Ovary (tissue), 3 donors: ENCODE measurements around the gene ACP7.

Experiments
- EP300 ChIP-seq: sonication (generic); formaldehyde crosslinking; IDR thresholded peaks from one replicate; pipeline ENCODE4 v1.6.1; 2017; ENCODE audit warnings: antibody characterized with exemption
- POLR2A ChIP-seq: fragments of 450-650 bp; IDR thresholded peaks from one replicate; pipeline ENCODE4 v1.6.1; 2017; ENCODE audit warnings: antibody characterized with exemption, mild to moderate bottlenecking, moderate library complexity
- TF ChIP-seq, protein P1 (sequence below), 3 donors: fragments of 450-650 bp in 2 of 3; fragments of 200-600 bp in 1 of 3; IDR thresholded peaks; one replicate each; pipeline versions ENCODE4 v1.5.1 to v1.8.0; 2016 to 2022; ENCODE audit warnings: antibody characterized with exemption in 3 of 3, mild to moderate bottlenecking in 1 of 3
- donor health status: DM: no; HTN: no; CAD: no.

DNA sequence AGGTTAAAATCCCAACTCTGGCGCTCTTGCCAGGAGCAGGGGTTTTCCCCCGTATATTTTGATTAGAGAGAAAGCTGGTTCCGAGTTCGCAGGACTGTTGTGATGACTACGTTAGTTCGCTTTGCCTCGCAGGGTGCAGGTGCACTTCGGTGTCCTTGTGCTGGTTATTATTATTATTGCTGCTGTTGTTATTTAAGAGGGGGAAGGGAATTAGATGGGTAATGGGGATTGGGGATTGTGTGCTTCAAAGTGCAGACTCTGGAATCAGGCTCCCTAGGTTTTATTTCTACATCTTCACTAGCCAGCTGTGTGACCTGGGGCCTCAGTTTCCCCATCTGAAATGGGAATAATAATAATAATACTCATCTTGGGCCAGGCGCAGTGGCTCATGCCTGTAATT lies 15.2 kb downstream of the ACP7 start:
- no peak for TF ChIP-seq POLR2A
- TF ChIP-seq, protein P1, sequence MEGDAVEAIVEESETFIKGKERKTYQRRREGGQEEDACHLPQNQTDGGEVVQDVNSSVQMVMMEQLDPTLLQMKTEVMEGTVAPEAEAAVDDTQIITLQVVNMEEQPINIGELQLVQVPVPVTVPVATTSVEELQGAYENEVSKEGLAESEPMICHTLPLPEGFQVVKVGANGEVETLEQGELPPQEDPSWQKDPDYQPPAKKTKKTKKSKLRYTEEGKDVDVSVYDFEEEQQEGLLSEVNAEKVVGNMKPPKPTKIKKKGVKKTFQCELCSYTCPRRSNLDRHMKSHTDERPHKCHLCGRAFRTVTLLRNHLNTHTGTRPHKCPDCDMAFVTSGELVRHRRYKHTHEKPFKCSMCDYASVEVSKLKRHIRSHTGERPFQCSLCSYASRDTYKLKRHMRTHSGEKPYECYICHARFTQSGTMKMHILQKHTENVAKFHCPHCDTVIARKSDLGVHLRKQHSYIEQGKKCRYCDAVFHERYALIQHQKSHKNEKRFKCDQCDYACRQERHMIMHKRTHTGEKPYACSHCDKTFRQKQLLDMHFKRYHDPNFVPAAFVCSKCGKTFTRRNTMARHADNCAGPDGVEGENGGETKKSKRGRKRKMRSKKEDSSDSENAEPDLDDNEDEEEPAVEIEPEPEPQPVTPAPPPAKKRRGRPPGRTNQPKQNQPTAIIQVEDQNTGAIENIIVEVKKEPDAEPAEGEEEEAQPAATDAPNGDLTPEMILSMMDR (IDR thresholded peaks at IDR 0.05): no peak
- no peak for TF ChIP-seq EP300
